ENCODE measurements around the gene MADD. TPM values are rescaled to one million over a fixed set of nuclear protein-coding genes. Genes with fewer than 3 reads are reported as not detected.
"Not testable (repeated sequence)": the region's sequence is repeated elsewhere in the genome, so short reads cannot be mapped to it uniquely, and the experiment has no call there.

The MADD gene
- total RNA-seq, 6 experiments from 2014 or later: 15.2 to 21.3 (median 16.8) TPM

DNA sequence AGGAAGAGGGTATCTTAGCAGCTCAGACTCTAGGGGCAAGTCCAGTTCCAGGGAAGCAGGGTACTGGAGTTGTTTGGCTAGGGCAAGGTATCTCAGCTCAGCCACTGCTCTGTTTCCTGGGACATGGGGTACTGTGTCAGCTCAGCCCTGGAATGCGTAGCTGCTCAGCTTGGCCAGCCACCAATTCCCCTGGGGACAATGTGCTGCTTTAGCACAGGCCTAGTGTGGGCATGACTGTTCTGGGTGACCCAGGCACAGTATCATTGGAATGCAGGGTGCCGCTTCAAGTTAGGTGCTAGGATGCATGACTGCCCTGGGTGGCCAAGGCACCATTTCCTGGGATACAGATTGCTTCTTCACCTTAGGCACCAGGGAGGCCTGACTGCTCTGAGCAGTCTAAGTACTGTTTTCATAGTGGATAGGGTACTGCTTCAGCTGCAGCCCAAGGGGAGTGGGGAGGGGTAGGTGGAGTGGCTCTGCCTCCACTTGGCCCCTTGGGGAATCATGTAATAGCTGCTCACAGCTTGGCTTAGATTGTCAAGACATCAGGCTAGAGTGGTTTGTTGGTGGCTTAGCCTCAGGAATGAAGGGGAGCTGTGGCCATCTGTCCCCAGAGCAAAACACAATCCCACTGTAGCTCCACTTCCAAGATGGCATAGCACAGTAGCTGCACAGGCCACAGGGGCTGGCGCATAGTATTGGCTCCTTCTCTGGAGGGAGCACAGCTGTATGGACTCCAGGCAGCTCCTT lies 36.0 kb downstream of the MADD start:
- ATAC-seq: peak; percentile 13 to 81 (median 56)

DNA sequence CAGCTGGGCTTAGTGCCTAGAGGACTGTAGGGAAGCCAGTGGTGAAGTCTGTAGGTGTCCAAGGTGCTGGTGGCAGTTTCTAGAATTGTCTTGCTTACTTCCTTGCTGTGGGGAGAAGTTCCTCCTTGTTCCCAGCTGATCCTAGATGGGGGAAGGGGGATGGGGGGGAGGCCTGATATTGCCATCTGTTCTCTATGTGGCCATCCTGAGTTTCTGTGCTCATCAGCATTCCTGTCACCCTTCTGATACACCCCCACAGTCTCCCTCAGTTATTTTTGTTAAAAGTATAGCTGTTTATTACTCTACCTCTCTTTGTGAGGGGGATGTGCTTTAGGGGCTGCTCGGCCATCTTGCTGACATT lies 36.5 kb downstream of the MADD start:
- Histone ChIP-seq H3K27ac (no peak overlapping the region), H3K9me3 (no peaks in the 10 kb centered on the region), H3K4me1 (peaks cover 0 to 25% (median 8%) of the 10 kb centered on the region in 4 donors), H3K4me3 (no peak overlapping the region), H3K27me3 (no peaks in the 10 kb centered on the region), H3K36me3 (peaks cover 7 to 53% (median 22%) of the 10 kb centered on the region in 4 donors)
- 33% methylated on average over 1 of the region's 1 CpG for WGBS (ENCODE audit: insufficient coverage, low coverage, low lambda C conversion rate, missing lambda C conversion rate)
- intact Hi-C loops (cut with DNase I): no loop called here
- DNase-seq (no peak), ATAC-seq (no peak)
- TF ChIP-seq, protein P1, sequence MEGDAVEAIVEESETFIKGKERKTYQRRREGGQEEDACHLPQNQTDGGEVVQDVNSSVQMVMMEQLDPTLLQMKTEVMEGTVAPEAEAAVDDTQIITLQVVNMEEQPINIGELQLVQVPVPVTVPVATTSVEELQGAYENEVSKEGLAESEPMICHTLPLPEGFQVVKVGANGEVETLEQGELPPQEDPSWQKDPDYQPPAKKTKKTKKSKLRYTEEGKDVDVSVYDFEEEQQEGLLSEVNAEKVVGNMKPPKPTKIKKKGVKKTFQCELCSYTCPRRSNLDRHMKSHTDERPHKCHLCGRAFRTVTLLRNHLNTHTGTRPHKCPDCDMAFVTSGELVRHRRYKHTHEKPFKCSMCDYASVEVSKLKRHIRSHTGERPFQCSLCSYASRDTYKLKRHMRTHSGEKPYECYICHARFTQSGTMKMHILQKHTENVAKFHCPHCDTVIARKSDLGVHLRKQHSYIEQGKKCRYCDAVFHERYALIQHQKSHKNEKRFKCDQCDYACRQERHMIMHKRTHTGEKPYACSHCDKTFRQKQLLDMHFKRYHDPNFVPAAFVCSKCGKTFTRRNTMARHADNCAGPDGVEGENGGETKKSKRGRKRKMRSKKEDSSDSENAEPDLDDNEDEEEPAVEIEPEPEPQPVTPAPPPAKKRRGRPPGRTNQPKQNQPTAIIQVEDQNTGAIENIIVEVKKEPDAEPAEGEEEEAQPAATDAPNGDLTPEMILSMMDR (IDR thresholded peaks at IDR 0.05): no peak
- TF ChIP-seq POLR2A (IDR thresholded peaks at IDR 0.05): no peak

More for the DNA sequence above, 36.0 kb downstream of the MADD start:
- Histone ChIP-seq H3K4me1 (peaks cover 0 to 25% (median 8%) of the 10 kb centered on the region in 4 donors), H3K27me3 (no peaks in the 10 kb centered on the region), H3K36me3 (peaks cover 7 to 51% (median 18%) of the 10 kb centered on the region in 4 donors), H3K27ac (no peak overlapping the region), H3K4me3 (no peak overlapping the region), H3K9me3 (no peaks in the 10 kb centered on the region)
- TF ChIP-seq POLR2A (IDR thresholded peaks at IDR 0.05): no peak
- TF ChIP-seq, protein P1 (IDR thresholded peaks at IDR 0.05): no peak
- DNase-seq: peak in 1 of 3 donors; percentile 60
- intact Hi-C loops (cut with DNase I): no loop called here
- 100% methylated on average over 1 of the region's 3 CpGs for WGBS (ENCODE audit: insufficient coverage, low coverage, low lambda C conversion rate, missing lambda C conversion rate)

DNA sequence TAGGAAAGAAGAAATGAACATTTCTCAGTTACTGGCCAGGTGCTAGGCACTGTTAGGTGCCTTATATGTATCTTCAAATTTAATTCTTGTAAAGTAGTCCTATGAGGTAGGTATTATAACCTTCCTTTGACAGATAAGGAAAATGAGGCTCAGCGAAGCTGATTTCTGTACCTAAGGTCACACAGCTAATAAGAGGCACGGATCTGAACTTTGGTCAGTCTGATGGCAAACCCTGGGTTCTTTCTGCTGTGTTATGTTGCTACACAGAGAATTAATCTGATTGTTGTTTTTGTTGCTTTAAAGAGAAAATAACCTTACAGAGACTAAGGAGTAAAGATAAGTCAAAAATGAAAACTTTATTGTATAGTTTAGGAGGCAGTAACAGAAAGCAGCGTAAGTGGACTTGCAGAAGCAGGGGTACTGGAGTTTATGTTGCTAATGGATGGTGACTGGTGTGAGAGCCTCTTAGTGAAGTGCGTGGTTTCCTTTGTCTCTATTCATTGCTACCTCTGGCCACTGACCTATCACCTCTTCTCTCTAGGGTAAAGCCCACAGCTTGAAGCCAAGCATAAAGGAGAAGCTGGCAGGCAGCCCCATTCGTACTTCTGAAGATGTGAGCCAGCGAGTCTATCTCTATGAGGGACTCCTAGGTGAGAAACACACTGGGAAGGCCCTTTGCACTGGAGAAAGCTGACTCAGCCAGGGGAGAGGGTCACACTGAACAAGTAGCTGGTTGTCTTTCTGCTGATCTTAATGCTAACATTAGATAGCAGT lies 38.3 kb downstream of the MADD start:
- TF ChIP-seq, protein P1 (IDR thresholded peaks at IDR 0.05): no peak
- TF ChIP-seq POLR2A (IDR thresholded peaks at IDR 0.05): no peak
- Histone ChIP-seq H3K9me3 (no peaks in the 10 kb centered on the region), H3K36me3 (peaks cover 7 to 60% (median 19%) of the 10 kb centered on the region in 4 donors), H3K4me3 (no peak overlapping the region), H3K27ac (peak overlapping the region in 1 of 3 donors; percentile 27), H3K4me1 (peaks cover 0 to 25% (median 8%) of the 10 kb centered on the region in 4 donors), H3K27me3 (no peaks in the 10 kb centered on the region)
- intact Hi-C loops (cut with DNase I): no loop called here
- 57% methylated on average over 4 of the region's 6 CpGs for WGBS (ENCODE audit: insufficient coverage, low coverage, low lambda C conversion rate, missing lambda C conversion rate)
- peak in 3 of 4 donors; percentile 12 to 65 (median 35) for ATAC-seq
- DNase-seq: no peak

DNA sequence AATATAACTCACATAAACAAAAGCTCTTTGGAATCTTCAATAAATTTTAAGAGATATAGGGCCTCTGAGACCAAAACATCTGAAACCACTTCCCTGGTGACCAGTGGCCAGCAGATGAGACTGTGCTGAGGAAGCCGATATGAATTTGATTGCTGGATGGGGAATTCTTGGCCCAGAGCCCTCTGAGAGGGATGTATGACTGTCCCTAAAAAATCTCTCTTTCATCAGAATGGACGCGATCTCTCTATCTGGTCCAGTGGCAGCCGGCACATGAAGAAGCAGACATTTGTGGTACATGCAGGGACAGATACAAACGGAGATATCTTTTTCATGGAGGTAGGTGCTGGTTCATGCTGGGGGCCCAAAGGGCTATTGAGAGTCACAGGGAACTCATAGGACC lies 45.1 kb downstream of the MADD start:
- ATAC-seq: no peak
- intact Hi-C loops (cut with DNase I): no loop called here
- 83% methylated on average over 2 of the region's 5 CpGs for WGBS (ENCODE audit: insufficient coverage, low coverage, low lambda C conversion rate, missing lambda C conversion rate)
- no peaks in the 10 kb centered on the region for H3K9me3 ChIP-seq
- no peak overlapping the region for H3K27ac ChIP-seq
- TF ChIP-seq, protein P1 (IDR thresholded peaks at IDR 0.05): no peak
- TF ChIP-seq POLR2A (IDR thresholded peaks at IDR 0.05): no peak
- H3K4me3 ChIP-seq: no peak overlapping the region
- no peak for DNase-seq
- no peaks in the 10 kb centered on the region for H3K4me1 ChIP-seq
- H3K27me3 ChIP-seq: no peaks in the 10 kb centered on the region
- H3K36me3 ChIP-seq: peaks cover 4 to 73% (median 26%) of the 10 kb centered on the region in 4 donors

DNA sequence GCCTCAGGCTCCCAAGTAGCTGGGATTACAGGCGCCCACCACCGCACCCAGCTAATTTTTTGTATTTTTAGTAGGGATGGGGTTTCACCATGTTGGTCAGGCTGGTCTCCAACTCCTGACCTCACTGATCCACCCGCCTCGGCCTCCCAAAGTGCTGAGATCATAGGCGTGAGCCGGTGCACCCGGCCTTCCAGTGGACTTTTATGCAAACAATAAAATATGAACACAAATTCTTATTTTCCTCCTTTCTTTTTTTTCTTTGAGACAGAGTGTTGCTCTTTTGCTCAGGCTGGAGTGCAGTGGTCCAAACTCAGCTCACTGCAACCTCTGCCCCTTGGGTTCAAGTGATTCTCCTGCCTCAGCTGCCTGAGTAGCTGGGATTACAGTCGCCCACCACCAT lies 46.6 kb downstream of the MADD start:
- H3K27me3 ChIP-seq; H3K27ac ChIP-seq; H3K9me3 ChIP-seq; ATAC-seq; H3K4me3 ChIP-seq; DNase-seq; H3K4me1 ChIP-seq; intact Hi-C loops (cut with DNase I): not testable (repeated sequence)
- WGBS (ENCODE audit: insufficient coverage, low coverage, low lambda C conversion rate, missing lambda C conversion rate): 93% methylated on average over 8 of the region's 8 CpGs
- peaks cover 4 to 58% (median 17%) of the 10 kb centered on the region in 4 donors for H3K36me3 ChIP-seq

All from right lobe of liver (tissue), 6 donors.